ENCODE results near the gene CDC6. TPM values are rescaled to one million over a fixed set of nuclear protein-coding genes. Genes with fewer than 3 reads are reported as not detected.

The CDC6 gene
- total and polyA plus RNA-seq, 2 of the 8 experiments (the other 6 are each of a cell fraction or from before 2014, with no cell fraction given): 50.5 to 140 TPM

- no peak overlapping the region for H3K4ac ChIP-seq (replicated peaks; ENCODE audit: insufficient read length, low read depth, low read length)
- no peak overlapping the region for H2AK5ac ChIP-seq (ENCODE audit: low read depth, low read length)
- no peaks in the 10 kb centered on the region for H3K23me2 ChIP-seq (ENCODE audit: low read depth, low read length)
- H2BK5ac ChIP-seq (ENCODE audit: low read depth, low read length): no peak overlapping the region
- no peak overlapping the region for H3K9ac ChIP-seq (replicated peaks in 1 of 4; ENCODE audit: extremely low read depth in 1 of 4, low read depth in 3 of 4, low read length in 3 of 4)
- no peak overlapping the region for H3K23ac ChIP-seq (ENCODE audit: insufficient read length)
- H3K79me2 ChIP-seq (ENCODE audit: control insufficient read depth in 1 of 2, insufficient read depth in 2 of 2, low read length in 2 of 2): peaks cover 0 to 28% of the 10 kb centered on the region in 2 experiments; a peak in 2 of 4 replicates
- no peak overlapping the region for H2AFZ ChIP-seq (ENCODE audit: low read length)
- DNase-seq (ENCODE audit: low read depth in 1 of 2, low spot score in 2 of 2): no peak
- H3K4me2 ChIP-seq (ENCODE audit: insufficient read depth in 1 of 2, low read depth in 2 of 2, low read length in 2 of 2): no peak overlapping the region
- 100% methylated on average over 1 of the region's 1 CpG; no CpG with 5 or more reads in 1 of the 2 experiments for WGBS, 2 experiments (ENCODE audit: extremely low coverage in 1 of 2, insufficient coverage in 1 of 2, insufficient read length in 1 of 2, insufficient replicate concordance in 2 of 2, low coverage in 1 of 2, low lambda C conversion rate in 2 of 2, missing lambda C conversion rate in 1 of 2)
- H3K27me3 ChIP-seq (replicated peaks in 1 of 4; ENCODE audit: control insufficient read depth in 3 of 4, extremely low read depth in 1 of 4, insufficient read depth in 3 of 4, low read length in 3 of 4): no peaks in the 10 kb centered on the region
- ChIA-PET CTCF (ENCODE audit: partially characterized antibody) (no interaction called here), POLR2A (ENCODE audit: partially characterized antibody) (interaction anchor here (0.6 kb wide), 1 partner anchor 37 kb away, joined by 3 read pairs; no protein-coding TSS in a partner anchor)
- H2BK20ac ChIP-seq (ENCODE audit: low read length): no peak overlapping the region
- no peaks in the 10 kb centered on the region for H3K9me3 ChIP-seq (ENCODE audit: insufficient read depth in 2 of 2, low read depth in 1 of 2, low read length in 1 of 2)
- no peaks in the 10 kb centered on the region for H3K4me1 ChIP-seq (replicated peaks in 1 of 4; ENCODE audit: control insufficient read depth in 3 of 4, insufficient read depth in 4 of 4, low read length in 3 of 4)
- FAIRE-seq: no peak
- H2BK12ac ChIP-seq (ENCODE audit: low read depth, low read length): no peak overlapping the region
- H2BK120ac ChIP-seq (replicated peaks; ENCODE audit: low read depth, low read length): no peak overlapping the region
- no peak overlapping the region for H3K27ac ChIP-seq (ENCODE audit: low read depth, low read length)
- peaks cover 0 to 2% of the 10 kb centered on the region in 2 experiments for H4K20me1 ChIP-seq (replicated peaks in 1 of 2; ENCODE audit: control insufficient read depth in 1 of 2, insufficient read depth in 2 of 2, low read length in 2 of 2)
- no peak overlapping the region for H4K5ac ChIP-seq (ENCODE audit: insufficient read length, low read depth, low read length)
- H3K56ac ChIP-seq (replicated peaks; ENCODE audit: insufficient read length, low read depth, low read length): no peak overlapping the region
- no peak overlapping the region for H2BK15ac ChIP-seq (ENCODE audit: low read length)
- no peaks in the 10 kb centered on the region for H3K79me1 ChIP-seq (ENCODE audit: low read depth, low read length)
- no peaks in the 10 kb centered on the region for H3K36me3 ChIP-seq (ENCODE audit: control insufficient read depth in 2 of 4, insufficient read depth in 4 of 4, low read length in 3 of 4)
- no peak overlapping the region for H3K4me3 ChIP-seq (ENCODE audit: extremely low read depth in 1 of 4, insufficient read depth in 2 of 4, low read depth in 3 of 4, low read length in 4 of 4)
- no peak overlapping the region for H4K8ac ChIP-seq (ENCODE audit: extremely low read depth, insufficient read depth, low read length)
- H3K18ac ChIP-seq (ENCODE audit: extremely low read depth, low read length): no peak overlapping the region
- no peak overlapping the region for H4K91ac ChIP-seq (replicated peaks; ENCODE audit: insufficient read length, low read length)
- no peak overlapping the region for H3K14ac ChIP-seq (ENCODE audit: insufficient read length)
- TF ChIP-seq ZNF274 (IDR thresholded peaks at IDR 0.05; ENCODE audit: borderline replicate concordance, extremely low read depth, low read length) (no peak), KDM1A (IDR thresholded peaks at IDR 0.05; ENCODE audit: borderline replicate concordance, low read length) (no peak), KDM4A (IDR thresholded peaks at IDR 0.05; ENCODE audit: low read depth, low read length, severe bottlenecking) (no peak), SAP30 (IDR thresholded peaks at IDR 0.05; ENCODE audit: insufficient read depth, insufficient replicate concordance, low read length) (no peak)
Observed at GRCh38 chr17:40248507-40248906, 39.2 kb upstream of the CDC6 start.
